GM18502 (cell line): ENCODE results near the gene RBMS1.
A peak's percentile ranks its signal among the peaks of the same experiment; 100 is the strongest.

Experiments
- ATAC-seq: cut with Tn5 transposase; IDR thresholded peaks from one replicate; pipeline ENCODE4 v1.9.1; 2021; ENCODE audit warnings: mild to moderate bottlenecking; ENCODE audit not compliant: unreplicated experiment, poor library complexity

RBMS1 gene

DNA sequence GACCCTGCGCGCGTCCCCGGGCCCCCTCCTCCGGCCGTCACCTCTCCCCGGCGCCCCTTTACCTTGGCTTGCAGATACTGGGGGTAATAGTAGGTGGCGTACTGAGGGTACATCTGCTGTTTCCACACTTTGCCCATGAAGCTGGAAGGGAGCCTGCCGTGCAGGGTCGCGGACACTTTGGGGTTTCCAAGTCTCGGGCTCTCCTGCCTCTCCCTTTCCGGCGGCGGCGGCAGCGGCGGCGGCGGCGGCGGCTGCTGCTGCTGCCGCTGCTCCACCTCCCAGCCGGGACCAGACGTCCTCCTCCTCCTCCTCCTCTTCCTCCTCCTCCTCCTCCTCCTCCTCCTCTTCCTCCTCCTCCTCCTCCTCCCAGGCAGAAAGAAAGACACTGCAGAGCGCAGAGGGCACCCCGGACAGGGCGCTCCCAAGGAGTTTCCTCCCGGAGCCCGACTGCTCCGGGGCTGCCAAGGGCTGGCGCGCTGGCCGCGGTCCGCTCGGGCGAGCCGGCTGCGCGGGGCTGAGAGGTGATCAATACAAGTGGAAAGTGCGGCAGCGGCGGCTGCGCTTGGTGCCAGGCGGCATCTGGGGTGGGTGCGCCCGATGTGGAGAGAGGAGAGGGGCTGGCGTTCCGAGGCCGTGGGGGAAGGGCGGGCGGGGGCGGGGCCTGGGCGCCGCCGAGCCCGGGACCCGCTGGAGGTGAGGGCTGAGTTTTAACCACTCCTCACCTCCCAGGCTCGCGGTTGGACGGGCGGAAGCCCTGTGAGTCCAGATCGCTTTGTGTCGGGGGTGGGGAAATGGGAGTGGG lies at the start of gene RBMS1:
RBMS1 (minus strand) TSS at position 581 of the 802 bp plus-strand sequence; CDS start at position 137, 444 bp downstream.
- ATAC-seq, result no peak

GRCh38 chr2:160541745-160542144 lies 48.1 kb upstream of the RBMS1 start:
- no peak for ATAC-seq

GRCh38 chr2:160538559-160539355 lies 45.1 kb upstream of the RBMS1 start:
- no peak for ATAC-seq

GRCh38 chr2:160538115-160538514 lies 44.5 kb upstream of the RBMS1 start:
- no peak for ATAC-seq

- no peak for ATAC-seq
Measured at GRCh38 chr2:160534996-160535395, 41.4 kb upstream of the RBMS1 start.

DNA sequence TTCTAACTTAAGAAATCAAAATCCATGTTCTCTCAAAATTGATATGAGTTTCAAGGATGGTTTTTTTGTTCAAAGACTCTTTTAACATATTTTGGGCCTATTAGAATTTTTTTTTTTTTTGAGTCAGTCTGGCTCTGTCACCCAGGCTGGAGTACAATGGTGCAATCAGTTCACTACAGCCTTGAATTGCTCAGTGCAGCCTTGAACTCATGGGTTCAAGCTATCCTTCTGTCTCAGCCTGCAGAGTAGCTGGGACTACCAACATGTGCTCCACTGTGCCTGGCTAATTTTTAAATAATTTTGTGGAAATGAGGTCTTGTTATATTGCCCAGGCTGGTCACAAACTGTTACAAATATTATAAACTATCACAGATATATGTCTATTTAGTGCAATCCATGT lies 40.6 kb upstream of the RBMS1 start:
- ATAC-seq, result no peak

DNA sequence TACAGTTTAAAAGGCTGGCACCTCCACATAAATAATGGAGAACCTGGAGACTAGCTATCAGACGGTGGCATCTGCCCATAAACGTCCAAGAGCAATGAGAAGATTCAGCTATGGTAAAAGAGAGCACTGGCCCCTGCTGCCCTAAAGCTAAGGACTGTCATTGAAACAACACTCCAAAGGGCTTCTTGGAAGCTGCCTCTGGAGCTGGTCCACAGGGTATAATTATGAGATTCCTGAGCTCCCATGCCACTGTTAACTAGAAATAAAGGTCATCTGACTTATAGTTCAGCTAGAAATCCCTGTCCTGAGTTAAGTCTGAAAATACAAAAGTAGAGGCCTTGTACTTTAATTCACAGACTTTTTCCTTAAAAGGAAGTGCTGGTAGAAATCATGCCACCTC lies 39.9 kb upstream of the RBMS1 start:
- no peak for ATAC-seq

GRCh38 chr2:160532388-160532787 lies 38.8 kb upstream of the RBMS1 start:
- no peak for ATAC-seq

DNA sequence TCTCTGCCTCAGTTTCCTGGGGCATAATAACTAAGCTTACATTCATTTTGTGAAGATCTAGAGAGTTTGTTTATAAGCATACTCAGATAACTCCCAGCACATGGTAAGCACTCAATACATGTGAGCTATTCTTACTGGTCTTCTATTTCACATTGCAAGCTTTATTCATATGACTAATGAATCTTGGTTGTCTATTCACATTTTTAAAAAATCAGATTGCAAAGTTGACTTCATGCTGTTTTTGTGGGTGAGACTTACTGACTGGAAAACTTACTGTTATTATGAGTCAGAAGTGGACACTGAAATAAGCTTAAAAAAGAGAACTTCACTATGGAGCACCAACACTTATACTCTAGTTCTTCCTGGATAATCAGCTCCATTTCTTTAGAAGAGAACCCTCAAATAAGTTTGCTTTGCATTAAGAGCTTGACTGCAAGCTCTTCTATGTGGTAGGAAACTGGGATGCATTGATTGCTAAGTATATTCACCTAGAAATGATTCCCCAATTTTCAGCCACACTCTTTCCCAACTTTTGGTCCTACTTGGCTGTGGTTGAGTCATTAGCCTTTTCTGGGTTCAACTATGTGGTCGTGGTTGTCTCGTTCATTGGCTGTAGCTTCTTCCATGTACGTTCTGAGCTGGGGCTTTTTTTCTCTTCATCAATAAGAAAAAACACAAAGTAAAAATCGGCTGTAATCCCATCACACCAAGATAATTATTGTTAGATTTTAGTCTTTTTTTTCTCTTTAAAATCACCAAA lies 29.5 kb upstream of the RBMS1 start:
- ATAC-seq, result no peak

DNA sequence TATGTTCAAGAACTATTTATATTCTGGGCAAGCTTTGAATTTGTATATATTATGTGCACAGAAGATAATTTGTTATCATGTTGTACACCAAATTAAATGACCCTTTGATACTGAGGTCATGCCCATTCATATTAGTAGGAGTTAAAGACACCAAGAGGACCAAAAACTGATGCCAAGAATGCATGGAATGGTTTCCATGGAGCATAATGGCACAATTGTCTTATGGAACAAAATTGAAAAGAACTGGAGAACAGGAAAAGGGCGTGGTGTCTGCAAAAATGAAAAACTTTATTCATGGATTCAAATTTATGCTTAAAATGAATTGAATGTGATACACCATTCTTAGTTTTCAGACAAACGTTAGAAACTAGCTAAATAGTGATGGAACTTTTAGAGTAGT lies 24.1 kb upstream of the RBMS1 start:
- no peak for ATAC-seq

GRCh38 chr2:160516547-160517365 lies 23.1 kb upstream of the RBMS1 start:
- peak; percentile 71 for ATAC-seq

DNA sequence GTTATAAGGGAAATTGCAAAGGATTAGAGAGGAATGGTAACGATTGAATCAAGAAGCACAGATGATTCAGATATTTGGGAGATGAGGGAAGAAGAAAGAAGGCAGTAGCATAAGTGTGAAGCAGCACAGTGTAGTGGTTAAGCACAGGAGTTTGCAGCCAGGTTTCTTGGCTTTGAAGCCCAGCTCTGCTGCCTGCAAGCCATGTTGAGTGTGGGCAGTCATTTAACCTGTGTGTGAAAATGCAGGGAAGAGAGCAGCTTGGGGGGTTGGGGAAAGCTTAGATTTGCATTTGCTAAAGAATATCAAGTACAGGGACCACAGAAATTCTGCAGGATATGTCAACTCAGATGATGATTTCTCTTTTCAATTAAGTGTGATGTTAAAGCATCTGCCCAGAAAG lies 21.5 kb upstream of the RBMS1 start:
- no peak for ATAC-seq

DNA sequence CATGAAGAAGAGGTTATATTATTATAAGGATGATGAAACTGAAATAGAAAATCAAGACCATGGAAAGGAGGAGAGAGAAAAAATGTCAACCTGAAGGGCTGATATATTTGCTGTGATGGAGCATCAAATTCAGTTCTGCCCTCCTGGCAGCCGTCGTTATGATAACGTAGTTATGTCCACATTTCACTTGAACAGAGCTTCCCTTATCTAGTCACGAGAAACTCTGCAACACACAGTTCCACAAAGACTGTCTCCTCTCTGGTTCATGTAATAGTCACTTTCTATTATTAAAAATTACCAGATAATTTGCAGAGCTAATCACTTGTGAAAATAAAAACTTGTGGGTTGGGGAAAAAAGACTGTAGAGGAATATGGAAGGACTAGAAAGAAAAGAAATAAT lies 19.5 kb upstream of the RBMS1 start:
- ATAC-seq, result no peak

- no peak for ATAC-seq
Measured at GRCh38 chr2:160512491-160512890, 18.9 kb upstream of the RBMS1 start.

DNA sequence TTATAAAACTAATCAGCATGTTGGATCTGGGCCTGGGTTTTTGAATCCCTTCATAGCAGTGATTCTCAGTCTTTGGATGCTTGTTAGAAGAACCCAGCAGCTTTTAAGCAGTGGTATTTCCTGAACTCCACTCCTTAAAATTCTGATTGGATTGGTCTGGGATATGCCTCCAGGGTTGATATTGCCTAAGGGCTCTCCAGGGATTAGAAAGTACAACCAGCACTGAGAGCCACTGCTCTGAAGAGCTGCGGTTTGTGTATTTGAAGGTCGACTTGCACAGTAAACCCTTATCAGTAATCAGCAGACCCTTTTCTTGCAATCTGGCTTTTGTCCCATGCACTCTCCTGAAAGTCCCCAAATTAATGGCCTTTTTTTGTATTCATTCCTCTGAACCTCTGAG lies 17.0 kb upstream of the RBMS1 start:
- ATAC-seq, result no peak

- no peak for ATAC-seq
Measured at GRCh38 chr2:160509016-160509415, 15.4 kb upstream of the RBMS1 start.

- ATAC-seq, result no peak
Measured at GRCh38 chr2:160507464-160507863, 13.9 kb upstream of the RBMS1 start.

- ATAC-seq, result no peak
Measured at GRCh38 chr2:160507046-160507407, 13.4 kb upstream of the RBMS1 start.

DNA sequence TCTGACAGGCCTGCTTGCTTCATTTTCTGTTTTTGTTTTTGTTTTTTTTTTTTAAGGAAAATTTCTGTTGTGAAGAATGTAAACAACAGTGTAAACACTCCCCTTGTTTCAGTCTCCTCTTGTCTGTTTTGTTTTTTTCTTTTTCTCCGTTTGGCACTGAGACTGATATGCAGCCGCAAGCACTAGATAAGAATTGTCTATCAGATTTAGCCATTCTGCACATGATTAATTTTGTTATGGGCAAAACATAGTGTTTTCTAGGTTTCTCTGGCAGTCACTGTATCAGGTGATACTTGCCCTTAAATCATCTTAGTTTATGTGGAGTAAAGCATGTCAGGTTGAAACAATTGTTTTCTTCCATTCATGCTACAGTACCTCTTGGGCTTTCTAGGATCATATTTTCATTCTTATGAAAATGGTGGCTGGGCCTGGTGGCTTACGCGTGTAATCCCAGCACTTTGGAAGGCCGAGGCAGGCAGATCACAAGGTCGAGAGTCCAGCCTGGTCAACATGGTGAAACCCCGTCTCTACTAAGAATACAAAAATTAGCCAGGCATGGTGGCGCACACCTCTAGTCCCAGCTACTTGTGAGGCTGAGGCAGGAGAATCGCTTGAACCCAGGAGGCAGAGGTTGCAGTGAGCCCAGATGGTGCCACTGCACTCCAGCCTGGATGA lies 12.9 kb upstream of the RBMS1 start:
- ATAC-seq, result no peak

DNA sequence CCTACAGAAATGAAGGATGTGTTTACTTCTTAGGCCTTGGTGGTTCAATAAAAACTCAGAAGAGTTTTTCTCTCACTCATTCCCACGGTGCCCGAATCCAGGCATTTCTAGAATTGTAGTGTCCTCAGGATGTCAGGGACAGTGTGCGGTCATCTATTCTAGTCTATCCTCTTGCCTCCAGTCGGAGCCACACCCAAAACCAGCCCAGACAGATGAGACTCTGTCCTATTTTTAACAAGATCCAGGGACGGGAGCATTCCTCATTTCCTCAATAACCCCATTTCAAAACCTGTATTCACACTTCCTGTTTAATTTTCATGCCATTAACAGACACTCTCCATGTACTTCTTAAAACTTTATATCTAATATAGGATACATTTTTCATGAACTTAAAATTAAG lies 11.6 kb upstream of the RBMS1 start:
- no peak for ATAC-seq
